C4-2B (cell line): Measurements from ENCODE around the gene TSPAN9.

Experiments
- H3K27ac ChIP-seq: fragments of 450-650 bp; 2 replicates; pipeline ENCODE4 v1.5.1; 2017
- ZFX ChIP-seq: fragments of 450-650 bp; IDR thresholded peaks from 2 replicates; pipeline ENCODE4 v1.6.1; 2017
- TF ChIP-seq, protein P1 (sequence below): fragments of 450-650 bp; conservative IDR thresholded peaks from 2 replicates; pipeline ENCODE4 v1.5.1; 2017; ENCODE audit warnings: mild to moderate bottlenecking

The TSPAN9 gene

DNA sequence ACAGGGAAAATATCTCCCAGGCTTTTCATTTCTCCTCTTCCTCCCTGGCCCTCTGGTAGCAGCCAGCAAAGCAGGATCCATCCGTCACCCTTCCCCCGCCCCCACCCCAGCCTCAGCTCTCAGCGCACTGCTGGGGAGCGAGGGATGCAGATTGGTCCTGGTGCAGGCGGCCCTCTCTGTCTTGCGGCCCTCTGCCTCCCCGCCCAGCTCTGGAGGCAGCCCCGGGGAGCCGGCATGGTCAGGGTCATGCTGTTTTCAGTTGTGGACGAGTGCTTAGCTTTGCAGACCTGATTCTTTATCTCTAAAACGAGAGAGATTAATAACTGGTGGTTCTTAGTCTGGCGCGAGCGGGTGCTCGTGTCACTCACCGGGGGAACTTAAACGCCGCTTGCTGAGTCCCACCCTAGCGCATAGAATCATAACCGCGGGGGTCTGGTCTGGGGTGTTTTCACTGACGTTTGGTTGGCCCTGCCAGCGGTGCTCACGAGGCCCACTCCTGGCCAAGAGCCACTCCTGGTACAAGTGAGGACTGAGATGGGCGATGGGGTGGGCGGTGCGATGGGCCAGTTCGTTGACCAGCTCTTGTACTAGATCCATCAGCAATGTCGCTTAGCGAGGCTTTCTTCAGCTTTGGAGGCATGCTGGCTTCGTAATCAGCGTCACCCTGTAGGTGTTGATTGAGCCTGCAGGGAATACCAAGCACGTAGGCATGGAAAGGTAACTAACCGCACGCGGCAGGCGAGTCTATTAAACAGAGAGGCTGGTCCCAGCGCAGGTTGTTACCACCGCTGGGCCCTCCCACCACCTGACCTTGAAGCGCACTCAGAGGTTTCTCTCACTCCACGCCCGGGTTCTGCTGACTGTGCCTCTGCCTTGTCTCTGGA, 95.2 kb downstream of the TSPAN9 start:
- H3K27ac ChIP-seq: no peak overlapping the region
- TF ChIP-seq ZFX: no peak
- TF ChIP-seq, protein P1, sequence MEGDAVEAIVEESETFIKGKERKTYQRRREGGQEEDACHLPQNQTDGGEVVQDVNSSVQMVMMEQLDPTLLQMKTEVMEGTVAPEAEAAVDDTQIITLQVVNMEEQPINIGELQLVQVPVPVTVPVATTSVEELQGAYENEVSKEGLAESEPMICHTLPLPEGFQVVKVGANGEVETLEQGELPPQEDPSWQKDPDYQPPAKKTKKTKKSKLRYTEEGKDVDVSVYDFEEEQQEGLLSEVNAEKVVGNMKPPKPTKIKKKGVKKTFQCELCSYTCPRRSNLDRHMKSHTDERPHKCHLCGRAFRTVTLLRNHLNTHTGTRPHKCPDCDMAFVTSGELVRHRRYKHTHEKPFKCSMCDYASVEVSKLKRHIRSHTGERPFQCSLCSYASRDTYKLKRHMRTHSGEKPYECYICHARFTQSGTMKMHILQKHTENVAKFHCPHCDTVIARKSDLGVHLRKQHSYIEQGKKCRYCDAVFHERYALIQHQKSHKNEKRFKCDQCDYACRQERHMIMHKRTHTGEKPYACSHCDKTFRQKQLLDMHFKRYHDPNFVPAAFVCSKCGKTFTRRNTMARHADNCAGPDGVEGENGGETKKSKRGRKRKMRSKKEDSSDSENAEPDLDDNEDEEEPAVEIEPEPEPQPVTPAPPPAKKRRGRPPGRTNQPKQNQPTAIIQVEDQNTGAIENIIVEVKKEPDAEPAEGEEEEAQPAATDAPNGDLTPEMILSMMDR: no peak

DNA sequence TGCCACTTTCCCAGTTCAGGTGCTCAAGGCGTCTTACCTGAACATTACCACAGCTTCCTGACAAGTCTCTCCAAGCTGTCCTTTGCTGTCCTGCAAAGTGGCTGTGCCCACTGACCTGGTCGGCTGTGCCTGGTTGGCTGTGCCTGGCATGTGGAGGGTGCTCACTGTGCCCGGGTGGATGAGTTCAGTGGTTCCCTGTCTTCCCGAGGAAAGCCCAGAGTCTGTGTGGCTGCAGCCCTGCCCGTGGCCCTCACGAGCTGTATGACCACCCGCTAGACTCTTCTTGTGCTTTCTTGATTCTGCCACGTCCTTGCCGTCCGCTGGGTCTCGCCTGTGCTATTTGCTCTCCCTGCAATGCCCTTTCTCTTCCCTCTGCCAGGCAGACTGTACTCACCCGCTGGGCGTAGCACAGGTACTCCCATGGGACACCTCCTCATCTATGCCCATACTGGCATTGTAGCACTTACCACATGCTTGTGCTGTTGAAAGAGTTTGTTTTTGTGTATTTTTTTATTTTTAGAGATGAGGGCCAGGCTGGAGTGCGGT, 95.9 kb downstream of the TSPAN9 start:
- TF ChIP-seq ZFX: no peak
- TF ChIP-seq, protein P1: no peak
- no peak overlapping the region for H3K27ac ChIP-seq

DNA sequence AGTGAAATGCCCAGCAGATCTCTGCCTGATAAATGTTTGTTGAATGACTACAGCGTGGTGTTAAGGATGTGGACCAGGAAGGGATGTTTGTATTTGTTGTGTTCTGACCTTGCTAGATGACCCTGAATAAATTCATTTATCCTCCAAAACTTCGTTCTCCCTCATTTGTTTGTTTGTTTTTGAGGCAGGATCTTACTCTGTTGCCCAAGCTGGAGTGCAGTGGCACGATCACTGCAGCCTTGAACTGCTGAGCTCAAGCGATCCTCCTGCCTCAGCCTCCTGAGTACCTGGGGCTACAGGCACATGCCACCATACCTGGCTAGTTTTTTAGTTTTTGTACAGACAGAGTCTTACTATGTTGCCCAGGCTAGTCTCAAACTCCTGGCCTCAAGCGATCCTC, 96.7 kb downstream of the TSPAN9 start:
- TF ChIP-seq ZFX: no peak
- no peak overlapping the region for H3K27ac ChIP-seq

DNA sequence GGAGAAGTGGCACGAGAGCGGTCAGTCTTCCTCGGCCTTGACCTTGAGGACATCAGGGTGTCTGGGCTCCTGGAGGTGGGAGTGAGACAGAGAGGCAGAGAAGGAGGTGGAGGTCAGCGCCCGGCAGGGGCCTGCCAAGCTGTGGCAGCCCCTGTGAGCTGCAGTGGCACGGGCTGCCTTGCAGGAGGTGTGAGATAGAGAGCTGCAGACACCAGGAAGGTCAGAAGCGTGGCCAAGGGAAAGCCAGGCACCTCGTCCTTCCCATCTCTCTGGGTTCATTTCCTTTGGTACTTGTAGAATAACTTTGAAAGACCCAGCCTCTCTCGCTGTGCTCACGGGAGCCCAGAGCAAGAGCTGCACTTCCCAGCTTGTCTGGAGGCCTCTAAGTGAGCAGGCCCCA, 98.1 kb downstream of the TSPAN9 start:
- no peak overlapping the region for H3K27ac ChIP-seq
- TF ChIP-seq, protein P1: no peak
- no peak for TF ChIP-seq ZFX

DNA sequence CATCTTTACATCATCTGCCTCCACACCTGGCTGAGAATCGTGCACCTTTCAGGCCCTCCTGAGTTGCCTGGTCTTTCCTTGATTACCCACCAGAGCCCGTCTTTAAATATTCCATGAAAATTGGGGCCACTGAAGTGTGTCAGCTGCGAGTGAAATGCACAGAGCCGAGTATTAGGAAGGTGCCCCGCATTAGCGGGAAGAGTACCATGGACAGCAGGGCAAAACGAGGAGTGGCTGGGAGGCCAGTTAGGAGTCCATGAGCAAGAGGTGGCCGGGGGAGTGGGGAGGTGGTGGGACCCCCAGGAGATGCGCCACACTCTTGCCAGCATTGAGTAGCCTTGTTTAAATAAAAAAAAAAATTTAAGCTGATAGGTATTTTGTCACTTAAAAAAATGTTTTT, 99.6 kb downstream of the TSPAN9 start:
- TF ChIP-seq ZFX: no peak
- no peak overlapping the region for H3K27ac ChIP-seq

DNA sequence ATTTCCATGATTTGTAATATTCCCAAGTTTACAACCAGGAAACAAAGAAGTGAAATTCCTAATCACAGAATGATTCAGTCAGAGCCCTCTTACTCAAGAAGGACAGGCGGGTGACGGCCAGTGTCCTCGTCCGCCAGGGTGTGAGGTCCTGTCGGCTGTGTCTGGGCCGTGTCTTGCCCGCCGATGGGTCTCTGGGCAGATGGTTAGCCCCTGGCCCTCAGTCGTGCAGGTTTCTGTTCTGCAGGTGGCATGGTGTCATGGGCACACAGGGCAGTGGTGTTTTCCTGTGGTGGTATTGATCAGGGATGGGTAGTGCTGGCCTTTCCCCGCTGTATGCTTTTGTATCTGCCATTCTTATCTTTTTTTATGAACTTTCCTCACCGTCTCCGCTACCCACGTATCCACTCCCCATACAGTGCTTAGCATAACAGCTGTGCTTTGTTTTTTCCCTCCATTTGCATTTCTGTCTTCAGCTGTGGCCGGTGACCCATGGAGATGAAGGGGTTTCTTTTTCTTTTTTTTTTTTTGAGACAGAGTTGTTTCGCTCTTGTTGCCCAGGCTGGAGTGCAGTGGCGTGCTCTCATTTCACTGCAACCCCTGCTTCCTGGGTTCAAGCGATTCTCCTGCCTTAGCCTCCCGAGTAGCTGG, 100.7 kb downstream of the TSPAN9 start:
- no peak for TF ChIP-seq ZFX
- TF ChIP-seq, protein P1: no peak
- no peak overlapping the region for H3K27ac ChIP-seq

DNA sequence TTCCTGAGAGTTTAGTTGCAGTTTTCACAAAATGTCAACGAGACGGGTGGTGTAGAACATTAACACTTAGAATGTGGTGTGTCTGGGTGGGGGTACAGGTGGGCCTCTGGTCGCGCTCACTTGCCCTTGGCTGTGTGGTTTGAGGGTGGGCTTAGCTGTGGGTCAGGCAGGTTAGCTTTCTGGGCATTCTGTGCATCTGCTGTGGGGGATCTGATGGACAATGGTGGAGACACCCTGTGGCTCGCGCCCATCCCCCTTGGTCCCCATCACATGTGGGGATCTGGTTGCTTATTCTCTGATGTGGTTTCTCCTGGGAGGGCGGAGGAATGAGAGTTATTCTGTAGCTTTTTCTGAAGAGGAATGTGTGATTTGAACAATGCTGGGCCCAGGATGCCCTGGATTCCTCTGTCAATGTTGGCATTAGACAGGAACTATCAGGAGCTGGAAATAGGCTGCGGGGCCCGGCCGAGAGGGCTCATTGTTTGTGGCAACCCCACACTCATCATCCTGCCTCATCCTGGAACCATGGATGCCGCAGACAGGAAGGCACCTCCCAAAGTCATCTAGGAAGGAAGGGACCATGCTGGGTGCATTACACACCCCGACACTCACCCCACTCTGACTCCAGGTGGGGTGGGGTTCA, 101.6 kb downstream of the TSPAN9 start:
- no peak overlapping the region for H3K27ac ChIP-seq
- TF ChIP-seq ZFX: no peak
- TF ChIP-seq, protein P1: no peak

DNA sequence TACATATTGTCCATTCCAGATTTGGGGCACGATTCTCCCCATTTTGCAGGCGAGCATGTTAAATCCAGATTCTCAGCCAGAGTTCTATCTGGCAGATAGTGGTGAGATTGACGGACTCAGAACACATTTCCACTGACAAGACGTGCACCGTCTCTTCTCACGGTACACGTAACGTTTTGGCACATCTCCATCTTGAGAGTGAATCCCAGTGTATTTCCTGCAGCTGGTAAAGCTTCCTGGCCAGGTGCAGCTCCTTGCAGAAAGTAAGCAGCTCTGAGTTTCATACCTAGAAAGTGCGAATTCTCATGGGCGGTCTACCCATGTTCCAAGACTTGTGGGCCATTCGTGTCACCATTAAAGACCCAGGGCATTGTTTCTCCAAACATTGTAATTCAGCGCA, 102.6 kb downstream of the TSPAN9 start:
- TF ChIP-seq, protein P1: no peak
- TF ChIP-seq ZFX: no peak
- no peak overlapping the region for H3K27ac ChIP-seq
